ENCODE measurements around the gene C9orf152. TPM values are rescaled to one million over a fixed set of nuclear protein-coding genes. Genes with fewer than 3 reads are reported as not detected.

The C9orf152 gene
- total and polyA plus RNA-seq, 10 donors: not detected

- Histone ChIP-seq H3K4me3 (no peak overlapping the region), H3K9me3 (peaks cover 0 to 4% (median 0%) of the 10 kb centered on the region in 8 donors), H3K4me1 (peaks cover 41 to 100% (median 94%) of the 10 kb centered on the region in 6 donors), H3K27me3 (replicated peaks in 1 of 7) (no peaks in the 10 kb centered on the region), H3K27ac (peak overlapping the region in 5 of 8 donors; percentile 41 to 86 (median 79)), H3K36me3 (peaks cover 0 to 9% (median 0%) of the 10 kb centered on the region in 6 donors)
- peak; percentile 52 to 81 (median 74) for TF ChIP-seq CTCF (IDR thresholded peaks at IDR 0.05 in 8 of 11, conservative IDR thresholded peaks at IDR 0.05 in 3 of 11)
- TF ChIP-seq POLR2AphosphoS5 (IDR thresholded peaks at IDR 0.05): no peak
- 40 to 63% (median 56%) methylated on average over 3 of the region's 3 CpGs for WGBS, 5 donors
- no peak for DNase-seq
- intact Hi-C loops (cut with DNase I; ENCODE audit: low total_unique reads): loop anchor here (5.0 kb wide), 2 partner anchors 96 to 251 kb away; no protein-coding TSS in a partner anchor
These were observed 55.1 kb downstream of the C9orf152 start for GRCh38 chr9:110152704-110153374.

Other genes with a start within 250 kb of the C9orf152 start
- 100 to 1,000 TPM in 3 of 7 donors, 10 to 100 TPM in 4; 74.4 to 118 (median 88.7) TPM for gene TXN, start 48.3 kb upstream of the C9orf152 start, total RNA-seq
- gene TXN, start 48.3 kb upstream of the C9orf152 start, polyA plus RNA-seq: 100 to 1,000 TPM; 170 to 196 (median 192) TPM
- gene TXNDC8, start 129.7 kb upstream of the C9orf152 start, total RNA-seq: not detected
- not detected for gene TXNDC8, start 129.7 kb upstream of the C9orf152 start, polyA plus RNA-seq

Measured in spleen (tissue), 11 donors.